Measurements from ENCODE around the gene MTF2. TPM values are rescaled to one million over a fixed set of nuclear protein-coding genes. Genes with fewer than 3 reads are reported as not detected.
A peak's percentile ranks its signal among the peaks of the same experiment; 100 is the strongest.
"Not testable (repeated sequence)": the region's sequence is repeated elsewhere in the genome, so short reads cannot be mapped to it uniquely, and the experiment has no call there.

MTF2 gene
- polyA plus RNA-seq, 4 donors: 34.7 to 62.1 (median 47.7) TPM

- DNase-seq (ENCODE audit: low read depth in 4 of 4, low spot score in 3 of 4): no peak
These were observed 58.7 kb downstream of the MTF2 start for GRCh38 chr1:93137604-93138292.

GRCh38 chr1:93140106-93140505 lies 61.0 kb downstream of the MTF2 start:
- DNase-seq (ENCODE audit: low read depth in 4 of 4, low spot score in 3 of 4): no peak

- DNase-seq (ENCODE audit: low read depth in 4 of 4, low spot score in 3 of 4): no peak
These were observed 63.1 kb downstream of the MTF2 start for GRCh38 chr1:93142161-93142560.

- DNase-seq (ENCODE audit: low read depth in 4 of 4, low spot score in 3 of 4): no peak
These were observed 64.1 kb downstream of the MTF2 start for GRCh38 chr1:93143136-93143535.

- DNase-seq (ENCODE audit: low read depth in 4 of 4, low spot score in 3 of 4): no peak
These were observed 64.7 kb downstream of the MTF2 start for GRCh38 chr1:93143769-93144168.

GRCh38 chr1:93148001-93148400 lies 68.9 kb downstream of the MTF2 start:
- no peak for DNase-seq (ENCODE audit: low read depth in 4 of 4, low spot score in 3 of 4)

- no peak for DNase-seq (ENCODE audit: low read depth in 4 of 4, low spot score in 3 of 4)
These were observed 71.6 kb downstream of the MTF2 start for GRCh38 chr1:93150729-93151128.

GRCh38 chr1:93151474-93151873 lies 72.4 kb downstream of the MTF2 start:
- no peak for DNase-seq (ENCODE audit: low read depth in 4 of 4, low spot score in 3 of 4)

GRCh38 chr1:93152835-93153234 lies 73.8 kb downstream of the MTF2 start:
- DNase-seq (ENCODE audit: low read depth in 4 of 4, low spot score in 3 of 4): no peak

- no peak for DNase-seq (ENCODE audit: low read depth in 4 of 4, low spot score in 3 of 4)
These were observed 75.8 kb downstream of the MTF2 start for GRCh38 chr1:93154898-93155297.

- no peak for DNase-seq (ENCODE audit: low read depth in 4 of 4, low spot score in 3 of 4)
These were observed 76.3 kb downstream of the MTF2 start for GRCh38 chr1:93155335-93155734.

- no peak for DNase-seq (ENCODE audit: low read depth in 4 of 4, low spot score in 3 of 4)
These were observed 80.3 kb downstream of the MTF2 start for GRCh38 chr1:93159337-93159736.

- DNase-seq (ENCODE audit: low read depth in 4 of 4, low spot score in 3 of 4): not testable (repeated sequence)
These were observed 84.2 kb downstream of the MTF2 start for GRCh38 chr1:93163314-93163713.

- DNase-seq (ENCODE audit: low read depth in 4 of 4, low spot score in 3 of 4): no peak
These were observed 85.7 kb downstream of the MTF2 start for GRCh38 chr1:93164816-93165215.

- not testable (repeated sequence) for DNase-seq (ENCODE audit: low read depth in 4 of 4, low spot score in 3 of 4)
These were observed 86.8 kb downstream of the MTF2 start for GRCh38 chr1:93165895-93166294.

- DNase-seq (ENCODE audit: low read depth in 4 of 4, low spot score in 3 of 4): no peak
These were observed 87.9 kb downstream of the MTF2 start for GRCh38 chr1:93167006-93167405.

GRCh38 chr1:93170141-93170678 lies 91.1 kb downstream of the MTF2 start:
- DNase-seq (ENCODE audit: low read depth in 4 of 4, low spot score in 3 of 4): not testable (repeated sequence)

GRCh38 chr1:93171549-93172034 lies 92.5 kb downstream of the MTF2 start:
- no peak for DNase-seq (ENCODE audit: low read depth in 4 of 4, low spot score in 3 of 4)

- no peak for DNase-seq (ENCODE audit: low read depth in 4 of 4, low spot score in 3 of 4)
These were observed 93.7 kb downstream of the MTF2 start for GRCh38 chr1:93172778-93173177.

GRCh38 chr1:93174638-93175037 lies 95.6 kb downstream of the MTF2 start:
- DNase-seq (ENCODE audit: low read depth in 4 of 4, low spot score in 3 of 4): not testable (repeated sequence)

- DNase-seq (ENCODE audit: low read depth in 4 of 4, low spot score in 3 of 4): peak in 2 of 4 donors; percentile 8 to 19
These were observed 98.9 kb downstream of the MTF2 start for GRCh38 chr1:93177991-93178390.

GRCh38 chr1:93178418-93178817 lies 99.3 kb downstream of the MTF2 start:
- peak in 1 of 4 donors; percentile 1 for DNase-seq (ENCODE audit: low read depth in 4 of 4, low spot score in 3 of 4)

Measured in left renal pelvis (tissue), 4 donors.